Cardiac muscle cell (in vitro differentiated cells and primary cell): ENCODE data around the gene CCDC171. TPM values are rescaled to one million over a fixed set of nuclear protein-coding genes. Genes with fewer than 3 reads are reported as not detected.
A peak's percentile ranks its signal among the peaks of the same experiment; 100 is the strongest.

Source experiments
- DNase-seq, 2 donors: peaks; one replicate each; pipeline versions ENCODE4 v3.0.0 to v3.0.0-alpha.2; 2010 to 2017; ENCODE audit warnings: low read depth in 1 of 2, low spot score in 1 of 2
- H3K27ac ChIP-seq: fragments of 200-600 bp; sonication (generic); 2 replicates; pipeline ENCODE4 v1.5.1; 2016
- H3K27me3 ChIP-seq: fragments of 200-600 bp; sonication (generic); 2 replicates; pipeline ENCODE4 v1.6.0; 2016; ENCODE audit warnings: control low read depth
- H3K36me3 ChIP-seq: fragments of 200-600 bp; sonication (generic); 2 replicates; pipeline ENCODE4 v1.5.1; 2016; ENCODE audit warnings: control low read depth
- H3K4me1 ChIP-seq: fragments of 200-600 bp; sonication (generic); 2 replicates; pipeline ENCODE4 v1.8.1; 2017; ENCODE audit warnings: low read depth, mild to moderate bottlenecking, mixed run types
- H3K4me3 ChIP-seq: fragments of 200-600 bp; sonication (generic); 2 replicates; pipeline ENCODE4 v1.5.1; 2016; ENCODE audit warnings: mild to moderate bottlenecking
- H3K9me3 ChIP-seq: fragments of 200-600 bp; sonication (generic); 2 replicates; pipeline ENCODE4 v1.5.1; 2017; ENCODE audit warnings: low read depth, mild to moderate bottlenecking, control low read depth
- polyA plus RNA-seq: library from polyadenylated mRNA; unstranded; fragments of >200 nt; fragmentation: Nextera tagmentation; extraction: Ambion mirVana; gene quantifications from 2 replicates; pipeline ENCODE4 v1.2.1, GENCODE V29; 2016
- total RNA-seq: library from RNA; depleted of rRNA; stranded (reverse); fragments of >200 nt; gene quantifications from 2 replicates; pipeline ENCODE4 v1.2.3, GENCODE V29; 2016
- TF ChIP-seq, protein P1 (sequence below): IDR thresholded peaks from 2 replicates; pipeline ENCODE4 v1.5.1; 2012; ENCODE audit warnings: low read depth, mild to moderate bottlenecking, low read length

The CCDC171 gene
- total and polyA plus RNA-seq, 2 experiments from 2014 or later = 2.8 to 4.5 TPM

DNA sequence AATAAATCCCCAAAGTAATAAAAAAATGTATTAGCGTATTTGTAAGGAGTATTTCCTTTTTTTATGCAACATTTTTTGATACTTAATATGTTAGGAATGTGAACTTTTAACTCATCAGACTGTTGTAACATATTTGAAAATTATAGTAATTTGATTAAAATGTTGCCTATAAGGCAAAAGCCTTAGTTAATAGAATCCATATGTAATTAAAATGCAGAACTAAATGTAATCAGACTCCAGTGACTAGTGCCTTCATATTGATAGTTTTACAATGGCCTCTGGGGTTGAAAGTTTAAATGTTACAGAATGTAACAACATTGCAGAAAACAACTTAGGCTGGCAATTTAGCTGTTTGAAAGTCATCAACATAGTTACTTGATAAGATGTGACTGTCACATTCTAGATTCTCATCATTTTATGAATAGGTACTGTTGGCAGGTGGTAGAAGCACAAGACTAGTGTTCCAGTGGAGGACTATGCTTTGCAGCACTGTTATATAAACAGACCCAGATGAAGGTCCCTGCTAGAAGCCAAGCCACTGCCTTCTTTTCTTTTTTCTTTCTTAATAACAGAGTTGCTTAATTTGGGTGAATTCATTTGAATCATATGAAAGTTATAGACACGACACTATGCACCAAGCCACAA lies 382.9 kb downstream of the CCDC171 start:
- H3K27ac ChIP-seq = no peak overlapping the region
- H3K36me3 ChIP-seq = no peaks in the 10 kb centered on the region
- H3K4me3 ChIP-seq = no peak overlapping the region
- TF ChIP-seq, protein P1, sequence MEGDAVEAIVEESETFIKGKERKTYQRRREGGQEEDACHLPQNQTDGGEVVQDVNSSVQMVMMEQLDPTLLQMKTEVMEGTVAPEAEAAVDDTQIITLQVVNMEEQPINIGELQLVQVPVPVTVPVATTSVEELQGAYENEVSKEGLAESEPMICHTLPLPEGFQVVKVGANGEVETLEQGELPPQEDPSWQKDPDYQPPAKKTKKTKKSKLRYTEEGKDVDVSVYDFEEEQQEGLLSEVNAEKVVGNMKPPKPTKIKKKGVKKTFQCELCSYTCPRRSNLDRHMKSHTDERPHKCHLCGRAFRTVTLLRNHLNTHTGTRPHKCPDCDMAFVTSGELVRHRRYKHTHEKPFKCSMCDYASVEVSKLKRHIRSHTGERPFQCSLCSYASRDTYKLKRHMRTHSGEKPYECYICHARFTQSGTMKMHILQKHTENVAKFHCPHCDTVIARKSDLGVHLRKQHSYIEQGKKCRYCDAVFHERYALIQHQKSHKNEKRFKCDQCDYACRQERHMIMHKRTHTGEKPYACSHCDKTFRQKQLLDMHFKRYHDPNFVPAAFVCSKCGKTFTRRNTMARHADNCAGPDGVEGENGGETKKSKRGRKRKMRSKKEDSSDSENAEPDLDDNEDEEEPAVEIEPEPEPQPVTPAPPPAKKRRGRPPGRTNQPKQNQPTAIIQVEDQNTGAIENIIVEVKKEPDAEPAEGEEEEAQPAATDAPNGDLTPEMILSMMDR = no peak
- no peaks in the 10 kb centered on the region for H3K27me3 ChIP-seq
- DNase-seq = no peak
- no peaks in the 10 kb centered on the region for H3K4me1 ChIP-seq
- no peaks in the 10 kb centered on the region for H3K9me3 ChIP-seq

DNA sequence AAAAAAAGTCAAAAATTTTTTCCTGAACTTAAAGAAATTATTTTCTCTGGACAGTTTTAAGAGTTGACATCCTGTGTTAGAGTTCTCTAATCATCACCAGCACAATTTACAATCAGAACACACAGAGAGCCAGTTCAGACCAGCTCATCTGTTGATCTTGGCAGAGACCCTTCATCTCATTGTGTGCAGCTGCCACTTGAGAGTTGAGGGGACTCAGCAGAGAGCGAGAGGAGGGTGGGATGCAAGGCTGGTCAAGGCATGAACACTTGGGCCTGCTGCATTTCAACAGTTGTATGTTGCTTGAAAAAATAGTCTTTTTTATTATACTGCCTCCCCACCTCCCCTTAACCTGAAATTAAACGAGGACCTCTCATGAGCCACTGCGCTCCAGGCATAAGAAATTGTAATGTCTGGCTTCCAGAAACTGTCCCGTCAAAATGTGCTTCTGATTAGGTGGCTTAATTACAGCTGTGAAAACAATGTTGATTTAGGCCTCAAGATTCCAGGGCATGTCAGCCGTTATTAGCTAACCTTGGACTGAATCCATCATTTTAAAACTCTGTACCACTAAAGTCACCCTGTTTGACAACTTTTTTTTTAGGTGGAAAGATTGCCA lies 383.6 kb downstream of the CCDC171 start:
- Histone ChIP-seq H3K9me3 (no peaks in the 10 kb centered on the region), H3K4me3 (no peak overlapping the region), H3K27ac (no peak overlapping the region), H3K4me1 (no peaks in the 10 kb centered on the region), H3K27me3 (no peaks in the 10 kb centered on the region), H3K36me3 (no peaks in the 10 kb centered on the region)
- TF ChIP-seq, protein P1 = no peak
- DNase-seq = peak; percentile 5 to 59

DNA sequence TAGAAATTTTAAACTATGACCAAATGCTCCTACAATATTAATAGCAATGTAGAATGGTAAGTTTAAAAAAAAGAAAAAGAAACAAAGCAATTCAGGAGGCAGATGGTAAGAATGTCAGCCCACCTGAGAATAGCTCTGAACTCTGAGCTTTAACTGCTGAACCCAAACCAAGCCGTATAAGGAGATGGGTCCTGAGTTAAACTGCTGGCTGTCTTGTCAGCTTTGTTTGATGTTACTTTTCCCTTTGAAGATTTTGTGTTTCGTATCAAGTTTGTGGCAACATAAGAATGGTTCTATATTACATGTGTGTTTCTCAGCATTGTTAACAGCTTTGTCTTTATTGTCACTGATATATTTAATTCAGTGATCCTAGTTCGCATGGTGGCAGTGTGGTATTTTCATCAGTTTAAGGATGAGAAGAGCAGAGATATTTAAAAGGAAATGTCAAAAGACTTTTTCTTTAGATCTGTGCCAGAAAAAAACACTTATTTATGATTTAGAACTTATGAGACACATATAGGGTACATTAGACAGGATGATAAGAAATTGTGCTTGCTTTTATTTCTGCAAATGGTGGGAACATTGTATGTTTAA lies 390.1 kb downstream of the CCDC171 start:
- H3K4me1 ChIP-seq = no peaks in the 10 kb centered on the region
- no peak overlapping the region for H3K4me3 ChIP-seq
- H3K9me3 ChIP-seq = no peaks in the 10 kb centered on the region
- DNase-seq = peak in 1 of 2 donors; percentile 12
- no peaks in the 10 kb centered on the region for H3K27me3 ChIP-seq
- H3K36me3 ChIP-seq = no peaks in the 10 kb centered on the region
- TF ChIP-seq, protein P1 = no peak
- no peak overlapping the region for H3K27ac ChIP-seq

DNA sequence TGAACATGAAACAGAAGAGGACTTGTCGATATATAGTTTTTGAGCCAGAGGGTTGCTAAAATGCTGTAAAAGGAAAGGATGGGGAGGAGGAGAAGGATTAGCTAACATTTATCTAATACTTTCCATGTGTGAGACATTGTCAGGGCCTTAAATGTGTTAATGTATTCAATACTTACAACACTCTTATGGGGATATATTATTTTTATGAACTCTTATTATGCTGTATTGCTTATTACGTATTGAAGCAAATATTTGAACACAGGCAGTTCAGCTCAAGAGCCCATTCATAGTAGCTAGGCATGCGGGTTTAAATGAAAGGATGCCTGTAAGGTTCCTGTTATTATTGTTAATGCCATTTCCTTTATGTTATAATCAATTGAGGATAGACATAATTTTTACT lies 391.5 kb downstream of the CCDC171 start:
- TF ChIP-seq, protein P1 = no peak
- no peak for DNase-seq

DNA sequence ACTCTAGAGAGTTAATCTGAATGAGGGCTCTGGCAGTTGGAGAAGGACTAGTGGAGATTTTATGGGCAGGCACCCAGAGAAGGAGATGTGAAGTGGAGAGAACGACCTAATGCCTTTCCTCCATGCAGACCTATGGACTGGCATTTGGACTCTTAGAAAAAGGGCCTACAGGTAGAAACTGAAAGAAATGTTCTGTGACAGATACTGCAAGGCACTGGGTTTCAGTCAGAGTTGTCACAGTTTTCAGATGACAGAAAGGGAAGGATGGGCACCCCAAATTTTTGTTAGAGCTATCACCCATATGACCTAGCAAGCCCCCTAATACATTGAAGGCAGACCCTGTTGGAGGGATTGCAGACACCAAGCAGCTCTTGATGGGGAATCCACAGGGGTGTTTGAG lies 406.8 kb downstream of the CCDC171 start:
- TF ChIP-seq, protein P1 = no peak
- H3K27ac ChIP-seq = no peak overlapping the region
- H3K4me3 ChIP-seq = no peak overlapping the region
- H3K4me1 ChIP-seq = no peaks in the 10 kb centered on the region
- H3K9me3 ChIP-seq = no peaks in the 10 kb centered on the region
- H3K27me3 ChIP-seq = no peaks in the 10 kb centered on the region
- DNase-seq = no peak
- no peaks in the 10 kb centered on the region for H3K36me3 ChIP-seq

More for the DNA sequence above, 391.5 kb downstream of the CCDC171 start:
- H3K27me3 ChIP-seq = no peaks in the 10 kb centered on the region
- H3K36me3 ChIP-seq = no peaks in the 10 kb centered on the region
- no peak overlapping the region for H3K4me3 ChIP-seq
- no peaks in the 10 kb centered on the region for H3K9me3 ChIP-seq
- H3K27ac ChIP-seq = no peak overlapping the region
- H3K4me1 ChIP-seq = no peaks in the 10 kb centered on the region
